ENCODE results near the gene ATP6V1B1.

ATP6V1B1 gene

GRCh38 chr2:70935468-70936164 lies at the start of gene ATP6V1B1:
TSS of gene ATP6V1B1 (plus strand) at chr2:70935900. CDS start at chr2:70935955, 55 bp downstream.
- TF ChIP-seq CTCF (IDR thresholded peaks at IDR 0.05; ENCODE audit: low read depth, low read length): no peak
- H3K36me3 ChIP-seq: no peaks in the 10 kb centered on the region
- peak; percentile 82 for DNase-seq
- no peaks in the 10 kb centered on the region for H3K9me3 ChIP-seq (ENCODE audit: severe bottlenecking)
- no peak within 1 kb of the TSS for H3K4me3 ChIP-seq (ENCODE audit: low read depth, low read length)
- 0 out of 2 replicates have a peak within 1 kb of the TSS, but pooled peaks have one; percentile 32 for H3K27ac ChIP-seq
- no peaks in the 10 kb centered on the region for H3K27me3 ChIP-seq (ENCODE audit: insufficient read depth, low read depth, severe bottlenecking)

- Histone ChIP-seq H3K27ac (no peak overlapping the region), H3K36me3 (no peaks in the 10 kb centered on the region), H3K4me3 (ENCODE audit: low read depth, low read length) (no peak overlapping the region), H3K27me3 (ENCODE audit: insufficient read depth, low read depth, severe bottlenecking) (no peaks in the 10 kb centered on the region), H3K9me3 (ENCODE audit: severe bottlenecking) (no peaks in the 10 kb centered on the region)
- no peak for TF ChIP-seq CTCF (IDR thresholded peaks at IDR 0.05; ENCODE audit: low read depth, low read length)
- no peak for DNase-seq
Observed at GRCh38 chr2:70886541-70886987, 49.1 kb upstream of the ATP6V1B1 start.

GRCh38 chr2:70887208-70887549 lies 48.5 kb upstream of the ATP6V1B1 start:
- no peak for DNase-seq
- peak overlapping the region; percentile 81 for H3K27ac ChIP-seq
- peak overlapping the region; percentile 49 for H3K4me3 ChIP-seq (ENCODE audit: low read depth, low read length)

GRCh38 chr2:70887550-70888246 lies 48.0 kb upstream of the ATP6V1B1 start:
- DNase-seq: peak; percentile 83
- H3K27me3 ChIP-seq (ENCODE audit: insufficient read depth, low read depth, severe bottlenecking): no peaks in the 10 kb centered on the region
- no peaks in the 10 kb centered on the region for H3K36me3 ChIP-seq
- H3K4me3 ChIP-seq (ENCODE audit: low read depth, low read length): peak overlapping the region; percentile 49
- H3K9me3 ChIP-seq (ENCODE audit: severe bottlenecking): no peaks in the 10 kb centered on the region
- H3K27ac ChIP-seq: peak overlapping the region; percentile 81
- TF ChIP-seq CTCF (IDR thresholded peaks at IDR 0.05; ENCODE audit: low read depth, low read length): no peak

More at GRCh38 chr2:70887208-70887549, 48.5 kb upstream of the ATP6V1B1 start:
- Histone ChIP-seq H3K36me3 (no peaks in the 10 kb centered on the region), H3K27me3 (ENCODE audit: insufficient read depth, low read depth, severe bottlenecking) (no peaks in the 10 kb centered on the region), H3K9me3 (ENCODE audit: severe bottlenecking) (no peaks in the 10 kb centered on the region)
- TF ChIP-seq CTCF (IDR thresholded peaks at IDR 0.05; ENCODE audit: low read depth, low read length): no peak

GRCh38 chr2:70888366-70888922 lies 47.3 kb upstream of the ATP6V1B1 start:
- TF ChIP-seq CTCF (IDR thresholded peaks at IDR 0.05; ENCODE audit: low read depth, low read length): no peak
- Histone ChIP-seq H3K27ac (peak overlapping the region; percentile 34), H3K27me3 (ENCODE audit: insufficient read depth, low read depth, severe bottlenecking) (no peaks in the 10 kb centered on the region), H3K9me3 (ENCODE audit: severe bottlenecking) (no peaks in the 10 kb centered on the region), H3K4me3 (ENCODE audit: low read depth, low read length) (peak overlapping the region; percentile 49), H3K36me3 (no peaks in the 10 kb centered on the region)
- no peak for DNase-seq
